Measurements from ENCODE around the gene ST6GALNAC2.

GRCh38 chr17:76527430-76528111 lies 58.1 kb downstream of the ST6GALNAC2 start:
- TF ChIP-seq CTCF (IDR thresholded peaks at IDR 0.05) (peak in 1 of 2 donors; percentile 22), POLR2A (IDR thresholded peaks at IDR 0.05) (no peak), POLR2AphosphoS5 (IDR thresholded peaks at IDR 0.05) (peak in 2 of 3 donors; percentile 12 to 52)
